CD4-positive, alpha-beta T cell (primary cell): Measurements from ENCODE around the gene EMC7. TPM values are rescaled to one million over a fixed set of nuclear protein-coding genes. Genes with fewer than 3 reads are reported as not detected.
"Not testable (repeated sequence)": the region's sequence is repeated elsewhere in the genome, so short reads cannot be mapped to it uniquely, and the experiment has no call there.

ENCODE experiments used
- ATAC-seq: fragments of 200-7000 bp; cut with Tn5 transposase; one replicate; pipeline ENCODE4 v1.10.0; 2022; ENCODE audit warnings: mild to moderate bottlenecking; ENCODE audit not compliant: poor library complexity
- CTCF ChIA-PET: fragments of 350-600 bp; sonication (Branson Sonifier 250); formaldehyde crosslinking; loops from one replicate; lab custom pipeline; 2021; ENCODE audit warnings: antibody characterized with exemption, inconsistent platforms; lab: Charles Lee
- POLR2A ChIA-PET: fragments of 350-600 bp; sonication (Branson Sonifier 250); formaldehyde crosslinking; loops from one replicate; lab custom pipeline; 2021; ENCODE audit warnings: antibody characterized with exemption, inconsistent platforms; lab: Charles Lee
- DNase-seq, 14 experiments: peaks; one replicate each; pipeline ENCODE4 v3.0.0-alpha.2; 2013 to 2020; ENCODE audit warnings: mixed read lengths in 2 of 14
- H3K27ac ChIP-seq, 2 donors: one replicate each; pipeline versions ENCODE4 v1.5.1 to v1.7.0; 2013; ENCODE audit warnings: low read length in 2 of 2, low read depth in 1 of 2, mild to moderate bottlenecking in 1 of 2
- H3K27me3 ChIP-seq, 2 experiments: 1 replicate in 1 of 2; 2 replicates in 1 of 2; pipeline versions ENCODE4 v1.6.1 to v1.7.0; 2013; ENCODE audit warnings: low read length in 2 of 2, control low read depth in 1 of 2, mild to moderate bottlenecking in 1 of 2, moderate library complexity in 1 of 2; ENCODE audit not compliant: insufficient read depth in 2 of 2, control insufficient read depth in 1 of 2
- H3K36me3 ChIP-seq: one replicate; pipeline ENCODE4 v1.6.1; 2013; ENCODE audit warnings: low read length, control low read depth; ENCODE audit not compliant: insufficient read depth
- H3K4me1 ChIP-seq: one replicate; pipeline ENCODE4 v1.6.1; 2013; ENCODE audit warnings: low read length, control low read depth; ENCODE audit not compliant: insufficient read depth
- H3K4me3 ChIP-seq: one replicate; pipeline ENCODE4 v1.5.1; 2013; ENCODE audit warnings: mild to moderate bottlenecking, low read length, moderate library complexity
- H3K9me3 ChIP-seq, 2 experiments: 1 replicate in 1 of 2; 2 replicates in 1 of 2; pipeline versions ENCODE4 v1.6.1 to v1.7.0; 2013; ENCODE audit warnings: low read length in 2 of 2, mild to moderate bottlenecking in 2 of 2, control low read depth in 1 of 2, moderate library complexity in 1 of 2; ENCODE audit not compliant: control insufficient read depth in 1 of 2, insufficient read depth in 1 of 2
- H3K27ac Mint-ChIP-seq: one replicate; pipeline ENCODE4 v1.8.0; 2020; ENCODE audit warnings: mixed read lengths
- H3K27me3 Mint-ChIP-seq: one replicate; pipeline ENCODE4 v1.8.0; 2021; ENCODE audit warnings: mixed read lengths
- H3K36me3 Mint-ChIP-seq: one replicate; pipeline ENCODE4 v1.8.0; 2021; ENCODE audit warnings: low read depth, mixed read lengths
- H3K4me1 Mint-ChIP-seq: one replicate; pipeline ENCODE4 v1.8.0; 2021; ENCODE audit warnings: low read depth, mixed read lengths
- H3K4me3 Mint-ChIP-seq: one replicate; pipeline ENCODE4 v1.8.0; 2020; ENCODE audit warnings: mild to moderate bottlenecking, mixed read lengths
- H3K9me3 Mint-ChIP-seq: one replicate; pipeline ENCODE4 v1.8.0; 2020; ENCODE audit warnings: mixed read lengths
- CTCF ChIP-seq: fragments of 200-600 bp; IDR thresholded peaks from one replicate; pipeline ENCODE4 v1.8.0; 2022; ENCODE audit warnings: antibody characterized with exemption, mild to moderate bottlenecking
- intact Hi-C, 2 experiments: fragments of 100-400 bp; cut with DNase I in 1 of 2; cut with micrococcal nuclease in 1 of 2; formaldehyde crosslinking; loops; one replicate each; pipeline versions ENCODE4 v1.15.1 to v1.9.0; 2023 to 2025; cut with DNase I, micrococcal nuclease
- total RNA-seq, 174 experiments: library from RNA in 2 of 174; stranded (reverse) in 2 of 174; gene quantifications; one replicate each; pipeline ENCODE4 v1.2.3 and lab custom pipeline; 2021 to 2026

The EMC7 gene
- total RNA-seq, 2 experiments from 2014 or later = 54.0 to 54.6 TPM

GRCh38 chr15:34056911-34057310 lies 44.8 kb downstream of the EMC7 start:
- no peaks in the 10 kb centered on the region for H3K27me3 ChIP-seq
- CTCF ChIA-PET = no interaction called here
- H3K4me1 ChIP-seq = no peaks in the 10 kb centered on the region
- H3K4me3 Mint-ChIP-seq = no peak overlapping the region
- H3K27ac ChIP-seq = no peak overlapping the region
- TF ChIP-seq CTCF = no peak
- H3K9me3 ChIP-seq = no peaks in the 10 kb centered on the region
- intact Hi-C loops = loop anchor here in 1 of 2 experiments (2.0 kb wide), 1 partner anchor 14 kb away; no protein-coding TSS in a partner anchor
- no peak overlapping the region for H3K27ac Mint-ChIP-seq
- no peaks in the 10 kb centered on the region for H3K27me3 Mint-ChIP-seq
- peaks cover 5% of the 10 kb centered on the region for H3K36me3 Mint-ChIP-seq
- POLR2A ChIA-PET = no interaction called here
- no peak overlapping the region for H3K4me3 ChIP-seq
- no peak for ATAC-seq
- no peak for DNase-seq
- no peaks in the 10 kb centered on the region for H3K36me3 ChIP-seq
- no peaks in the 10 kb centered on the region for H3K4me1 Mint-ChIP-seq
- H3K9me3 Mint-ChIP-seq = no peaks in the 10 kb centered on the region

GRCh38 chr15:34055868-34056595 lies 45.6 kb downstream of the EMC7 start:
- POLR2A ChIA-PET = no interaction called here
- DNase-seq (no peak), ATAC-seq (no peak)
- Histone ChIP-seq H3K9me3 (peaks cover 0 to 2% of the 10 kb centered on the region in 2 experiments), H3K27ac (no peak overlapping the region), H3K4me3 (no peak overlapping the region), H3K27me3 (no peaks in the 10 kb centered on the region), H3K4me1 (no peaks in the 10 kb centered on the region), H3K36me3 (no peaks in the 10 kb centered on the region)
- CTCF ChIA-PET = no interaction called here
- H3K27me3 Mint-ChIP-seq = no peaks in the 10 kb centered on the region
- no peak for TF ChIP-seq CTCF
- H3K4me3 Mint-ChIP-seq = no peak overlapping the region
- H3K9me3 Mint-ChIP-seq = peaks cover 7% of the 10 kb centered on the region
- no peaks in the 10 kb centered on the region for H3K4me1 Mint-ChIP-seq
- intact Hi-C loops = loop anchor here in 1 of 2 experiments (2.0 kb wide), 1 partner anchor 13 kb away; no protein-coding TSS in a partner anchor
- no peak overlapping the region for H3K27ac Mint-ChIP-seq
- H3K36me3 Mint-ChIP-seq = peaks cover 13% of the 10 kb centered on the region

GRCh38 chr15:34054081-34054707 lies 47.5 kb downstream of the EMC7 start:
- DNase-seq = no peak
- no peak overlapping the region for H3K27ac ChIP-seq
- intact Hi-C loops = no loop called here
- no peak overlapping the region for H3K4me3 Mint-ChIP-seq
- H3K36me3 ChIP-seq = no peaks in the 10 kb centered on the region
- H3K27ac Mint-ChIP-seq = no peak overlapping the region
- ChIA-PET CTCF (no interaction called here), POLR2A (interaction anchor here (0.9 kb wide), 1 partner anchor 16 kb away, joined by 4 read pairs; the partner anchor contains the start of gene AVEN)
- peaks cover 15% of the 10 kb centered on the region for H3K9me3 Mint-ChIP-seq
- no peak overlapping the region for H3K4me3 ChIP-seq
- H3K36me3 Mint-ChIP-seq = peaks cover 27% of the 10 kb centered on the region
- no peak for TF ChIP-seq CTCF
- no peaks in the 10 kb centered on the region for H3K27me3 ChIP-seq
- no peaks in the 10 kb centered on the region for H3K4me1 ChIP-seq
- ATAC-seq = no peak
- H3K27me3 Mint-ChIP-seq = no peaks in the 10 kb centered on the region
- H3K9me3 ChIP-seq = peaks cover 5 to 8% of the 10 kb centered on the region in 2 experiments
- H3K4me1 Mint-ChIP-seq = no peaks in the 10 kb centered on the region

GRCh38 chr15:34050385-34050784 lies 51.3 kb downstream of the EMC7 start:
- H3K27ac ChIP-seq, H3K4me1 Mint-ChIP-seq, H3K27me3 Mint-ChIP-seq, H3K9me3 ChIP-seq, H3K4me3 Mint-ChIP-seq, intact Hi-C loops, H3K4me3 ChIP-seq, H3K4me1 ChIP-seq, H3K36me3 ChIP-seq, CTCF ChIA-PET, ATAC-seq, H3K27me3 ChIP-seq, H3K27ac Mint-ChIP-seq, DNase-seq: not testable (repeated sequence)
- peaks cover 15% of the 10 kb centered on the region for H3K9me3 Mint-ChIP-seq
- H3K36me3 Mint-ChIP-seq = peaks cover 29% of the 10 kb centered on the region
- POLR2A ChIA-PET = interaction anchor here (0.6 to 1.1 kb wide), 2 partner anchors 11 to 456 kb away, joined by 3 to 4 read pairs; partner anchors contain the start of gene AVEN
